ENCODE data around the gene ZNF774.
"Not testable (repeated sequence)": the region's sequence is repeated elsewhere in the genome, so short reads cannot be mapped to it uniquely, and the experiment has no call there.

ZNF774 gene

GRCh38 chr15:90344662-90345061, 7.4 kb upstream of the ZNF774 start:
- DNase-seq (ENCODE audit: insufficient read length, low spot score) (no peak), FAIRE-seq (no peak)
- no peak for TF ChIP-seq CTCF (IDR thresholded peaks at IDR 0.05; ENCODE audit: insufficient read depth, missing control alignments)

- DNase-seq (ENCODE audit: insufficient read length, low spot score) (no peak), FAIRE-seq (no peak)
- TF ChIP-seq CTCF (IDR thresholded peaks at IDR 0.05; ENCODE audit: insufficient read depth, missing control alignments): no peak
Measured at GRCh38 chr15:90345857-90346256, 6.2 kb upstream of the ZNF774 start.

GRCh38 chr15:90347431-90348065, 4.5 kb upstream of the ZNF774 start:
- FAIRE-seq; DNase-seq (ENCODE audit: insufficient read length, low spot score): not testable (repeated sequence)

GRCh38 chr15:90348456-90348855, 3.6 kb upstream of the ZNF774 start:
- TF ChIP-seq CTCF (IDR thresholded peaks at IDR 0.05; ENCODE audit: insufficient read depth, missing control alignments): no peak
- FAIRE-seq (no peak), DNase-seq (ENCODE audit: insufficient read length, low spot score) (no peak)

- FAIRE-seq: no peak
Measured at GRCh38 chr15:90349072-90349471, 3.0 kb upstream of the ZNF774 start.

GRCh38 chr15:90349821-90350220, 2.3 kb upstream of the ZNF774 start:
- no peak for TF ChIP-seq CTCF (IDR thresholded peaks at IDR 0.05; ENCODE audit: insufficient read depth, missing control alignments)
- FAIRE-seq (no peak), DNase-seq (ENCODE audit: insufficient read length, low spot score) (no peak)

More at GRCh38 chr15:90349072-90349471, 3.0 kb upstream of the ZNF774 start:
- DNase-seq (ENCODE audit: insufficient read length, low spot score): no peak
- no peak for TF ChIP-seq CTCF (IDR thresholded peaks at IDR 0.05; ENCODE audit: insufficient read depth, missing control alignments)

GRCh38 chr15:90351479-90352106, 491 bp upstream of the ZNF774 start:
- DNase-seq (ENCODE audit: insufficient read length, low spot score) (no peak), FAIRE-seq (no peak)
- TF ChIP-seq CTCF (IDR thresholded peaks at IDR 0.05; ENCODE audit: insufficient read depth, missing control alignments): no peak

Data from D721Med (cell line).